Lower leg skin (tissue), 4 donors: ENCODE data around the gene TWSG1. TPM values are rescaled to one million over a fixed set of nuclear protein-coding genes. Genes with fewer than 3 reads are reported as not detected.

Experiments used
- DNase-seq, 2 donors: peaks; one replicate each; pipeline ENCODE4 v3.0.0-alpha.2; 2019; ENCODE audit warnings: low spot score in 2 of 2
- H3K4me3 ChIP-seq: fragments of 200-600 bp; sonication (generic); 2 replicates; pipeline ENCODE4 v1.5.1; 2017; ENCODE audit warnings: mild to moderate bottlenecking, low read depth; ENCODE audit not compliant: poor library complexity, severe bottlenecking
- CTCF ChIP-seq, 3 donors: fragments of 450-650 bp; IDR thresholded peaks; one replicate each; pipeline ENCODE4 v1.5.1; 2016; ENCODE audit warnings: antibody characterized with exemption in 3 of 3, mild to moderate bottlenecking in 3 of 3, moderate library complexity in 2 of 3
- POLR2A ChIP-seq, 2 donors: fragments of 450-650 bp; IDR thresholded peaks; one replicate each; pipeline ENCODE4 v1.6.1; 2016 to 2017; ENCODE audit warnings: antibody characterized with exemption in 2 of 2, mild to moderate bottlenecking in 1 of 2, moderate library complexity in 1 of 2
- WGBS, 2 donors: methylation state at CpG; one replicate each; pipeline ENCODE4 v1.1.5; 2018; 5-methylcytosine and 5-hydroxymethylcytosine counted together
- intact Hi-C: fragments of 100-400 bp; cut with DNase I; formaldehyde crosslinking; loops from one replicate; pipeline ENCODE4 v1.15.0; 2023; ENCODE audit warnings: low total_unique reads
- total RNA-seq, 4 donors: library from RNA; depleted of rRNA; stranded (reverse); fragments of >200 nt; gene quantifications; one replicate each; pipeline ENCODE4 v1.1.0, GENCODE V29; 2016

The TWSG1 gene
- total RNA-seq, 4 donors from 2014 or later = 21.3 to 35.1 (median 25.3) TPM

- WGBS, 2 donors = 94 to 97% methylated on average over 1 of the region's 1 CpG
- no peak for DNase-seq
- TF ChIP-seq POLR2A (IDR thresholded peaks at IDR 0.05) (no peak), CTCF (IDR thresholded peaks at IDR 0.05) (no peak)
- H3K4me3 ChIP-seq = no peak overlapping the region
- intact Hi-C loops = no loop called here
Measured at GRCh38 chr18:9293948-9294347, 40.6 kb upstream of the TWSG1 start.

GRCh38 chr18:9296233-9297006 is 38.2 kb upstream of the TWSG1 start:
- no peak for DNase-seq
- 91 to 96% methylated on average over 11 to 15 of the region's 15 CpGs for WGBS, 2 donors
- intact Hi-C loops = no loop called here
- no peak for TF ChIP-seq CTCF (IDR thresholded peaks at IDR 0.05)
- no peak for TF ChIP-seq POLR2A (IDR thresholded peaks at IDR 0.05)
- no peak overlapping the region for H3K4me3 ChIP-seq

- intact Hi-C loops = no loop called here
- DNase-seq = no peak
- TF ChIP-seq CTCF (IDR thresholded peaks at IDR 0.05) (no peak), POLR2A (IDR thresholded peaks at IDR 0.05) (no peak)
- no peak overlapping the region for H3K4me3 ChIP-seq
- 94 to 98% methylated on average over 20 to 21 of the region's 24 CpGs for WGBS, 2 donors
Measured at GRCh38 chr18:9297007-9297393, 37.6 kb upstream of the TWSG1 start.

- 95 to 100% methylated on average over 6 of the region's 6 CpGs for WGBS, 2 donors
Measured at GRCh38 chr18:9304388-9305070, 30.0 kb upstream of the TWSG1 start.

GRCh38 chr18:9319333-9319732 is 15.2 kb upstream of the TWSG1 start:
- DNase-seq = no peak
- 64 to 74% methylated on average over 1 of the region's 1 CpG for WGBS, 2 donors
- H3K4me3 ChIP-seq = no peak overlapping the region
- TF ChIP-seq POLR2A (IDR thresholded peaks at IDR 0.05) = no peak
- no peak for TF ChIP-seq CTCF (IDR thresholded peaks at IDR 0.05)
- intact Hi-C loops = no loop called here

More at GRCh38 chr18:9304388-9305070, 30.0 kb upstream of the TWSG1 start:
- TF ChIP-seq POLR2A (IDR thresholded peaks at IDR 0.05) (no peak), CTCF (IDR thresholded peaks at IDR 0.05) (no peak)
- H3K4me3 ChIP-seq = no peak overlapping the region
- DNase-seq = no peak
- intact Hi-C loops = loop anchor here (10.0 kb wide), 1 partner anchor 50 kb away; no protein-coding TSS in a partner anchor
